ENCODE measurements around the gene FAM170B. TPM values are rescaled to one million over a fixed set of nuclear protein-coding genes. Genes with fewer than 3 reads are reported as not detected.

The FAM170B gene
- total RNA-seq, 1 donor = not detected

DNA sequence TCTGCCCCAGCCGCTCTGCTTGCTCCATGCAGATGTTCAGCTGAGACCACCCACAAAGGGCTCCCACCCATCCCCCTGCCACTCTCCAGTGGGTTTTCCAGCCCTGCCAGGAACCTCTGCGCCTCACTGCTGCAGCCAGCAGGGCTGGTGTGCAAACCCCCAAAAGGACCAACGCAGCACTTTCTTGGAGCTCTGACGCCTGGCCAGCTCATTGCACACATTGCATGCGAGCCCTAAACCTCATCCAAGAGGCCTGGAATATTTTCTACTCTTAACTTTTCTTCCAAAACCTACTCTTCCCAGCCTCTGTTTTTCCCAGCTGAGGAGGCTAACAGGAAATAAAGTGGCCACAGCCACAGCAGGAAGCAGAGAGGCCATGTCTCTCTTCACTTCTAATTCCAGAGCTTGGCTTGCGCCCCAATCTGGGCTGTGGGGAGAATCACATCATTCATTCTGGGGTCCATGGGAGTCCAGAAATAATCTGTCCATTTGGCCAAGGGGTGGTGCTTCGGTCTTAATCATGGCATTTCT lies 4.6 kb upstream of the FAM170B start:
- Histone ChIP-seq H2AFZ (ENCODE audit: low read length) (peak overlapping the region; percentile 64), H3K4me3 (ENCODE audit: insufficient read depth, low read length) (peak overlapping the region; percentile 48), H3K4me2 (ENCODE audit: insufficient read depth, low read length) (peak overlapping the region; percentile 71), H3K4me1 (ENCODE audit: insufficient read depth, low read length) (peaks cover 34% of the 10 kb centered on the region), H3K27ac (ENCODE audit: low read depth, low read length) (peak overlapping the region; percentile 98), H3K27me3 (ENCODE audit: insufficient read depth, low read length) (peaks cover 3% of the 10 kb centered on the region), H4K20me1 (ENCODE audit: insufficient read depth, low read length) (no peaks in the 10 kb centered on the region), H3K79me2 (ENCODE audit: insufficient read depth, low read length) (no peaks in the 10 kb centered on the region), H3K36me3 (ENCODE audit: insufficient read depth, low read length) (no peaks in the 10 kb centered on the region), H3K9me3 (ENCODE audit: low read depth, low read length) (no peaks in the 10 kb centered on the region)
- DNase-seq (ENCODE audit: insufficient read length, low spot score, missing footprints) = peak; percentile 81
- TF ChIP-seq, protein P1, sequence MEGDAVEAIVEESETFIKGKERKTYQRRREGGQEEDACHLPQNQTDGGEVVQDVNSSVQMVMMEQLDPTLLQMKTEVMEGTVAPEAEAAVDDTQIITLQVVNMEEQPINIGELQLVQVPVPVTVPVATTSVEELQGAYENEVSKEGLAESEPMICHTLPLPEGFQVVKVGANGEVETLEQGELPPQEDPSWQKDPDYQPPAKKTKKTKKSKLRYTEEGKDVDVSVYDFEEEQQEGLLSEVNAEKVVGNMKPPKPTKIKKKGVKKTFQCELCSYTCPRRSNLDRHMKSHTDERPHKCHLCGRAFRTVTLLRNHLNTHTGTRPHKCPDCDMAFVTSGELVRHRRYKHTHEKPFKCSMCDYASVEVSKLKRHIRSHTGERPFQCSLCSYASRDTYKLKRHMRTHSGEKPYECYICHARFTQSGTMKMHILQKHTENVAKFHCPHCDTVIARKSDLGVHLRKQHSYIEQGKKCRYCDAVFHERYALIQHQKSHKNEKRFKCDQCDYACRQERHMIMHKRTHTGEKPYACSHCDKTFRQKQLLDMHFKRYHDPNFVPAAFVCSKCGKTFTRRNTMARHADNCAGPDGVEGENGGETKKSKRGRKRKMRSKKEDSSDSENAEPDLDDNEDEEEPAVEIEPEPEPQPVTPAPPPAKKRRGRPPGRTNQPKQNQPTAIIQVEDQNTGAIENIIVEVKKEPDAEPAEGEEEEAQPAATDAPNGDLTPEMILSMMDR (IDR thresholded peaks at IDR 0.05; ENCODE audit: extremely low read depth, low read depth, low read length) = no peak

DNA sequence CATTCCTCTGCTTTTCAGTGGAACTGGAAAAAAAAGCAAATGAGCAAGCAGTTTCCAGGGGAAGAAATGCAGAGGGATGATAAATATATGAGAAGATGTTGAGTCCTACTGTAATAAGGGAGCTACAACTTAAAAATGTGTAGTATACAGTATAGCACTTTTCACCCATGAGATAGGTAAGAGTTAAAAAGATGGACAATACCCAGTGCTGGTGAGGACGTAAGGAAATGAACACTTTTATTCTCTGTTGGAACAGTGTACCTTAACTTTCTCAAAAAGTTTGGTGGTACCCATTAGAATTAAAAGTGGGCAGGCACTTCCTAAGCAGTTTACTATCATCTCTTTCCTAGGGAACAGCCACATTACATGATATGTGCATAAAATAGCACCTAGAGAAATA lies 2.7 kb upstream of the FAM170B start:
- Histone ChIP-seq H3K36me3 (ENCODE audit: insufficient read depth, low read length) (no peaks in the 10 kb centered on the region), H2AFZ (ENCODE audit: low read length) (no peak overlapping the region), H4K20me1 (ENCODE audit: insufficient read depth, low read length) (no peaks in the 10 kb centered on the region), H3K27me3 (ENCODE audit: insufficient read depth, low read length) (peaks cover 6% of the 10 kb centered on the region), H3K4me1 (ENCODE audit: insufficient read depth, low read length) (peaks cover 34% of the 10 kb centered on the region), H3K79me2 (ENCODE audit: insufficient read depth, low read length) (no peaks in the 10 kb centered on the region), H3K9me3 (ENCODE audit: low read depth, low read length) (no peaks in the 10 kb centered on the region), H3K4me2 (ENCODE audit: insufficient read depth, low read length) (no peak overlapping the region), H3K4me3 (ENCODE audit: insufficient read depth, low read length) (no peak overlapping the region), H3K27ac (ENCODE audit: low read depth, low read length) (no peak overlapping the region)
- TF ChIP-seq, protein P1 (IDR thresholded peaks at IDR 0.05; ENCODE audit: extremely low read depth, low read depth, low read length) = no peak
- DNase-seq (ENCODE audit: insufficient read length, low spot score, missing footprints) = no peak

- Histone ChIP-seq H3K79me2 (ENCODE audit: insufficient read depth, low read length) (no peaks in the 10 kb centered on the region), H3K27me3 (ENCODE audit: insufficient read depth, low read length) (peaks cover 6% of the 10 kb centered on the region), H3K4me2 (ENCODE audit: insufficient read depth, low read length) (peak overlapping the region; percentile 25), H3K27ac (ENCODE audit: low read depth, low read length) (no peak overlapping the region), H3K4me1 (ENCODE audit: insufficient read depth, low read length) (peaks cover 30% of the 10 kb centered on the region), H3K9me3 (ENCODE audit: low read depth, low read length) (no peaks in the 10 kb centered on the region), H2AFZ (ENCODE audit: low read length) (no peak overlapping the region), H3K36me3 (ENCODE audit: insufficient read depth, low read length) (no peaks in the 10 kb centered on the region), H3K4me3 (ENCODE audit: insufficient read depth, low read length) (no peak overlapping the region), H4K20me1 (ENCODE audit: insufficient read depth, low read length) (no peaks in the 10 kb centered on the region)
- no peak for DNase-seq (ENCODE audit: insufficient read length, low spot score, missing footprints)
- TF ChIP-seq, protein P1 (IDR thresholded peaks at IDR 0.05; ENCODE audit: extremely low read depth, low read depth, low read length) = no peak
These were observed 1.9 kb upstream of the FAM170B start for GRCh38 chr10:49135575-49136313.

DNA sequence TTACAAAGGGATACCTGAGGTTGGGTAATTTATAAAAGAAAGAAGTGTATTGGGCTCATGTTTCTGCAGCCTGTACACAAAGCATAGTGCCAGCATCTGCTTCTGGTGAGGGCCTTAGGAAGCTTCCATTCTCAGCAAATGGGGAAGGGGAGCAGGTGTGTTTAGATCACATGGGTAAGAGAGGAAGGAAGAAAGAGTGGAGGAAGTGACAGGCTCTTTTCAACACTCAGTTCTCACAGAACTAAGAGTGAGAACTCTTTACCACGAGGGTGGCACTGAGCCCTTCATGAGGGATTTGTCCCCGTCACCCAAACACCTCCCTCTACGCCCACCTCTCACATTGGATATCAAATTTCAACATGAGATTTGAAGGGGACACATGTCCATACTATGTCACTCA lies 506 bp upstream of the FAM170B start:
- no peaks in the 10 kb centered on the region for H3K79me2 ChIP-seq (ENCODE audit: insufficient read depth, low read length)
- H3K36me3 ChIP-seq (ENCODE audit: insufficient read depth, low read length) = no peaks in the 10 kb centered on the region
- H2AFZ ChIP-seq (ENCODE audit: low read length) = no peak overlapping the region
- H3K4me1 ChIP-seq (ENCODE audit: insufficient read depth, low read length) = peaks cover 16% of the 10 kb centered on the region
- no peak overlapping the region for H3K4me2 ChIP-seq (ENCODE audit: insufficient read depth, low read length)
- peaks cover 13% of the 10 kb centered on the region for H3K27me3 ChIP-seq (ENCODE audit: insufficient read depth, low read length)
- H3K4me3 ChIP-seq (ENCODE audit: insufficient read depth, low read length) = no peak overlapping the region
- H3K27ac ChIP-seq (ENCODE audit: low read depth, low read length) = no peak overlapping the region
- DNase-seq (ENCODE audit: insufficient read length, low spot score, missing footprints) = no peak
- no peaks in the 10 kb centered on the region for H3K9me3 ChIP-seq (ENCODE audit: low read depth, low read length)
- TF ChIP-seq, protein P1 (IDR thresholded peaks at IDR 0.05; ENCODE audit: extremely low read depth, low read depth, low read length) = no peak
- H4K20me1 ChIP-seq (ENCODE audit: insufficient read depth, low read length) = no peaks in the 10 kb centered on the region
